Activated T-helper 17 cell treated with anti-CD3 and anti-CD28 coated beads, Interleukin-2, amount 50 U/mL, for 72 hours (primary cell): Measurements from ENCODE around the gene RDM1. TPM values are rescaled to one million over a fixed set of nuclear protein-coding genes. Genes with fewer than 3 reads are reported as not detected.

Source experiments
- ATAC-seq: fragments of 150-1000 bp; cut with Tn5 transposase; replicated peaks from 2 replicates; pipeline ENCODE4 v1.10.0; 2021; ENCODE audit warnings: mild to moderate bottlenecking, moderate library complexity
- H3K27ac Mint-ChIP-seq: one replicate; pipeline ENCODE4 v1.8.0; 2022; ENCODE audit warnings: mixed read lengths
- H3K27me3 Mint-ChIP-seq: one replicate; pipeline ENCODE4 v1.8.0; 2022; ENCODE audit warnings: mixed read lengths
- H3K36me3 Mint-ChIP-seq: one replicate; pipeline ENCODE4 v1.8.0; 2022; ENCODE audit warnings: low read depth, mild to moderate bottlenecking, mixed read lengths
- H3K4me1 Mint-ChIP-seq: one replicate; pipeline ENCODE4 v1.8.0; 2022; ENCODE audit warnings: mixed read lengths
- H3K4me3 Mint-ChIP-seq: one replicate; pipeline ENCODE4 v1.8.0; 2022; ENCODE audit warnings: mild to moderate bottlenecking, mixed read lengths
- H3K9me3 Mint-ChIP-seq: one replicate; pipeline ENCODE4 v1.8.0; 2022; ENCODE audit warnings: mixed read lengths
- total RNA-seq, 2 donors: library from RNA; stranded (reverse); gene quantifications; one replicate each; pipeline ENCODE4 v1.2.3, GENCODE V29; 2022

RDM1 gene
- 1 to 10 TPM; 2.0 to 4.3 TPM for total RNA-seq

GRCh38 chr17:35930211-35931065 is at the start of gene RDM1:
Gene RDM1 (minus strand): TSS chr17:35930773. CDS start chr17:35930727, 46 bp downstream.
- no peaks in the 10 kb centered on the region for H3K27me3 Mint-ChIP-seq
- peaks cover 5% of the 10 kb centered on the region for H3K36me3 Mint-ChIP-seq
- H3K4me1 Mint-ChIP-seq: peaks cover 7% of the 10 kb centered on the region
- H3K27ac Mint-ChIP-seq: peak within 1 kb of the TSS; percentile 73
- H3K9me3 Mint-ChIP-seq: no peaks in the 10 kb centered on the region
- H3K4me3 Mint-ChIP-seq: peak within 1 kb of the TSS; percentile 82
- peak; percentile 98 for ATAC-seq

- Mint-ChIP-seq H3K4me1 (no peaks in the 10 kb centered on the region), H3K36me3 (no peaks in the 10 kb centered on the region), H3K9me3 (no peaks in the 10 kb centered on the region), H3K27me3 (peaks cover 28% of the 10 kb centered on the region), H3K4me3 (no peak overlapping the region), H3K27ac (peak overlapping the region; percentile 8)
- no peak for ATAC-seq
Measured at GRCh38 chr17:35978346-35978745, 47.8 kb upstream of the RDM1 start.

GRCh38 chr17:35977509-35977908 is 46.9 kb upstream of the RDM1 start:
- Mint-ChIP-seq H3K27me3 (peaks cover 24% of the 10 kb centered on the region), H3K27ac (no peak overlapping the region), H3K4me3 (no peak overlapping the region), H3K4me1 (no peaks in the 10 kb centered on the region), H3K36me3 (no peaks in the 10 kb centered on the region), H3K9me3 (no peaks in the 10 kb centered on the region)
- ATAC-seq: no peak

GRCh38 chr17:35973333-35974260 is 43.0 kb upstream of the RDM1 start:
- H3K4me1 Mint-ChIP-seq: no peaks in the 10 kb centered on the region
- H3K36me3 Mint-ChIP-seq: no peaks in the 10 kb centered on the region
- H3K27ac Mint-ChIP-seq: no peak overlapping the region
- H3K27me3 Mint-ChIP-seq: peaks cover 12% of the 10 kb centered on the region
- ATAC-seq: no peak
- no peak overlapping the region for H3K4me3 Mint-ChIP-seq
- no peaks in the 10 kb centered on the region for H3K9me3 Mint-ChIP-seq

GRCh38 chr17:35972945-35973332 is 42.4 kb upstream of the RDM1 start:
- Mint-ChIP-seq H3K4me3 (no peak overlapping the region), H3K27me3 (peaks cover 5% of the 10 kb centered on the region), H3K27ac (no peak overlapping the region), H3K4me1 (no peaks in the 10 kb centered on the region), H3K36me3 (no peaks in the 10 kb centered on the region), H3K9me3 (no peaks in the 10 kb centered on the region)
- no peak for ATAC-seq

- H3K36me3 Mint-ChIP-seq: no peaks in the 10 kb centered on the region
- no peak for ATAC-seq
- H3K4me1 Mint-ChIP-seq: no peaks in the 10 kb centered on the region
- H3K4me3 Mint-ChIP-seq: no peak overlapping the region
- H3K9me3 Mint-ChIP-seq: no peaks in the 10 kb centered on the region
- no peak overlapping the region for H3K27ac Mint-ChIP-seq
- H3K27me3 Mint-ChIP-seq: peaks cover 4% of the 10 kb centered on the region
Measured at GRCh38 chr17:35972535-35972934, 42.0 kb upstream of the RDM1 start.

- Mint-ChIP-seq H3K4me1 (no peaks in the 10 kb centered on the region), H3K4me3 (no peak overlapping the region), H3K27me3 (peaks cover 4% of the 10 kb centered on the region), H3K27ac (no peak overlapping the region), H3K9me3 (no peaks in the 10 kb centered on the region), H3K36me3 (no peaks in the 10 kb centered on the region)
- no peak for ATAC-seq
Measured at GRCh38 chr17:35972066-35972465, 41.5 kb upstream of the RDM1 start.

GRCh38 chr17:35969558-35970380 is 39.2 kb upstream of the RDM1 start:
- no peaks in the 10 kb centered on the region for H3K27me3 Mint-ChIP-seq
- no peaks in the 10 kb centered on the region for H3K36me3 Mint-ChIP-seq
- peak; percentile 52 for ATAC-seq
- H3K27ac Mint-ChIP-seq: no peak overlapping the region
- H3K4me1 Mint-ChIP-seq: no peaks in the 10 kb centered on the region
- H3K4me3 Mint-ChIP-seq: no peak overlapping the region
- H3K9me3 Mint-ChIP-seq: no peaks in the 10 kb centered on the region

- H3K27me3 Mint-ChIP-seq: peaks cover 4% of the 10 kb centered on the region
- ATAC-seq: no peak
- H3K4me3 Mint-ChIP-seq: no peak overlapping the region
- no peak overlapping the region for H3K27ac Mint-ChIP-seq
- no peaks in the 10 kb centered on the region for H3K36me3 Mint-ChIP-seq
- no peaks in the 10 kb centered on the region for H3K9me3 Mint-ChIP-seq
- H3K4me1 Mint-ChIP-seq: no peaks in the 10 kb centered on the region
Measured at GRCh38 chr17:35968520-35969054, 38.0 kb upstream of the RDM1 start.

GRCh38 chr17:35965272-35965671 is 34.7 kb upstream of the RDM1 start:
- no peaks in the 10 kb centered on the region for H3K36me3 Mint-ChIP-seq
- H3K27me3 Mint-ChIP-seq: peaks cover 7% of the 10 kb centered on the region
- ATAC-seq: no peak
- no peaks in the 10 kb centered on the region for H3K9me3 Mint-ChIP-seq
- H3K4me3 Mint-ChIP-seq: no peak overlapping the region
- H3K4me1 Mint-ChIP-seq: no peaks in the 10 kb centered on the region
- no peak overlapping the region for H3K27ac Mint-ChIP-seq

- Mint-ChIP-seq H3K27ac (no peak overlapping the region), H3K9me3 (no peaks in the 10 kb centered on the region), H3K4me1 (no peaks in the 10 kb centered on the region), H3K4me3 (no peak overlapping the region), H3K27me3 (peaks cover 9% of the 10 kb centered on the region), H3K36me3 (no peaks in the 10 kb centered on the region)
- ATAC-seq: no peak
Measured at GRCh38 chr17:35963663-35964062, 33.1 kb upstream of the RDM1 start.

- Mint-ChIP-seq H3K36me3 (no peaks in the 10 kb centered on the region), H3K27ac (no peak overlapping the region), H3K9me3 (no peaks in the 10 kb centered on the region), H3K4me1 (no peaks in the 10 kb centered on the region), H3K4me3 (no peak overlapping the region), H3K27me3 (peaks cover 5% of the 10 kb centered on the region)
- no peak for ATAC-seq
Measured at GRCh38 chr17:35953720-35954119, 23.1 kb upstream of the RDM1 start.

- no peak overlapping the region for H3K4me3 Mint-ChIP-seq
- H3K9me3 Mint-ChIP-seq: no peaks in the 10 kb centered on the region
- no peak overlapping the region for H3K27ac Mint-ChIP-seq
- H3K4me1 Mint-ChIP-seq: no peaks in the 10 kb centered on the region
- no peaks in the 10 kb centered on the region for H3K27me3 Mint-ChIP-seq
- no peaks in the 10 kb centered on the region for H3K36me3 Mint-ChIP-seq
- ATAC-seq: no peak
Measured at GRCh38 chr17:35949401-35949800, 18.8 kb upstream of the RDM1 start.

GRCh38 chr17:35948092-35948491 is 17.5 kb upstream of the RDM1 start:
- Mint-ChIP-seq H3K27ac (no peak overlapping the region), H3K27me3 (no peaks in the 10 kb centered on the region), H3K36me3 (no peaks in the 10 kb centered on the region), H3K9me3 (no peaks in the 10 kb centered on the region), H3K4me1 (no peaks in the 10 kb centered on the region), H3K4me3 (no peak overlapping the region)
- ATAC-seq: no peak
